Measurements from ENCODE around the gene PGGT1B. TPM values are rescaled to one million over a fixed set of nuclear protein-coding genes. Genes with fewer than 3 reads are reported as not detected.

The PGGT1B gene
- total RNA-seq (2014; rRNA removed; shearing (Covaris generic)) = 14.9 and 20.6 TPM in 2 replicates

DNA sequence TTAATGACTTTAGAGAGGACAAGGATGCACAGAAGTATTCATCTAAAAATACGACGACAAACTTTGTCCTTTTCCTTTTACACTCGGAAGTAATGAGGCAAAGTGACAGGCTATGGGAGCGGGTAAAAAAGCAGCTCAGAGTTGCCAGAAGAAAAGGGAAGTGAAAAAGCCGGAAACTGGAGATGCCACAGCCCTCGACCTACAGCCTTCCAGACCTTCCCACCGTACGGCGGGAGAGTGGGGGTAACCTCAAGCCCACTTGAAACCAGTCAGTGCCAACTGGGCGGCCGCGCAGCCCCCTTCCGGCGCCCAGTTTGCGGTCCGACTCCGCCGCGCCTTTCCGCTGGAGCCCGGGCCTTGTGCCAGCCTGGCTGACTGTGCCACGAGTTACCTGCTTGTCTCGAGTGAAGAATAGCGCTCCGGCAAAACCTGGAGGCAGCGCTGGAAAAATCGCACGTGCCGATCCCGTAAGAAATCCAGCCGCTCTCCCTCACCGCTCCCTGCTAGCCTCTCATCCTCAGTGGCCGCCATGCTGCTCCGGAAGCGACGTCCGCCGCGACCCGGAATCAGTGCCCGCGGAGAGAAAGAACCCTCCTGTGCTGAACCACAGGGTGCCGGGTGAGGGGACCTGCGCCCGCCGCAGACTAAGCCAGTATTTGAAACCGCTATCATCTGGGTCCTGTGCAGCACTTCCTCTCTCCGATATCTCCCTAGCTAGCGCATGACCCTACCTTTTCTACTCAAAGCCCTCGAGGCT is at the start of gene PGGT1B:
Gene PGGT1B, minus strand, starts transcription at position 557 of the 757 bp plus-strand sequence. Its CDS starts 26 bp downstream, at position 531.
- peak; percentile 68 for DNase-seq (ENCODE audit: low read depth)

- DNase-seq (ENCODE audit: low read depth) = peak; percentile 55
These were observed 47.2 kb upstream of the PGGT1B start for GRCh38 chr5:115309751-115310370.

GRCh38 chr5:115308815-115309214 is 46.1 kb upstream of the PGGT1B start:
- no peak for DNase-seq (ENCODE audit: low read depth)

GRCh38 chr5:115306011-115306536 is 43.4 kb upstream of the PGGT1B start:
- no peak for DNase-seq (ENCODE audit: low read depth)

- no peak for DNase-seq (ENCODE audit: low read depth)
These were observed 41.8 kb upstream of the PGGT1B start for GRCh38 chr5:115304496-115304895.

GRCh38 chr5:115298811-115299210 is 36.1 kb upstream of the PGGT1B start:
- DNase-seq (ENCODE audit: low read depth) = no peak

DNA sequence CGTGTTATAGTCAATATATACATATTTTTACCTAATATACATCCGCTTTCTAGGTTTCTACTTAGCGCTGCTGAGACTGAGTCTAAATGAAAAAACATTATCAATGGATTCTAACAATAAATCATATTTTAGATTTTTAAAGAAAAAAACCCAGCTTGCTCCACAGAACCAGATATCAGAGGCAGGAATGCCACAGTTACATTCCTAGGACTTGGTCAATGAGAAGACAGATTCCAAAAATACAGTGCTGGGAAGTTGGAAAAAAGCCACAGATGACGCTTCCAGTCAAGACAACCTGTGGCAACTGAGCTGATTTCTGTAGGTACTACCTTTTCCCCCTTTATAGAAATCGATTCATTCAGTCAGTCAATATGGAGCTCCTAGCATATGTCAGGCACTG is 34.4 kb upstream of the PGGT1B start:
- peak; percentile 42 for DNase-seq (ENCODE audit: low read depth)

DNA sequence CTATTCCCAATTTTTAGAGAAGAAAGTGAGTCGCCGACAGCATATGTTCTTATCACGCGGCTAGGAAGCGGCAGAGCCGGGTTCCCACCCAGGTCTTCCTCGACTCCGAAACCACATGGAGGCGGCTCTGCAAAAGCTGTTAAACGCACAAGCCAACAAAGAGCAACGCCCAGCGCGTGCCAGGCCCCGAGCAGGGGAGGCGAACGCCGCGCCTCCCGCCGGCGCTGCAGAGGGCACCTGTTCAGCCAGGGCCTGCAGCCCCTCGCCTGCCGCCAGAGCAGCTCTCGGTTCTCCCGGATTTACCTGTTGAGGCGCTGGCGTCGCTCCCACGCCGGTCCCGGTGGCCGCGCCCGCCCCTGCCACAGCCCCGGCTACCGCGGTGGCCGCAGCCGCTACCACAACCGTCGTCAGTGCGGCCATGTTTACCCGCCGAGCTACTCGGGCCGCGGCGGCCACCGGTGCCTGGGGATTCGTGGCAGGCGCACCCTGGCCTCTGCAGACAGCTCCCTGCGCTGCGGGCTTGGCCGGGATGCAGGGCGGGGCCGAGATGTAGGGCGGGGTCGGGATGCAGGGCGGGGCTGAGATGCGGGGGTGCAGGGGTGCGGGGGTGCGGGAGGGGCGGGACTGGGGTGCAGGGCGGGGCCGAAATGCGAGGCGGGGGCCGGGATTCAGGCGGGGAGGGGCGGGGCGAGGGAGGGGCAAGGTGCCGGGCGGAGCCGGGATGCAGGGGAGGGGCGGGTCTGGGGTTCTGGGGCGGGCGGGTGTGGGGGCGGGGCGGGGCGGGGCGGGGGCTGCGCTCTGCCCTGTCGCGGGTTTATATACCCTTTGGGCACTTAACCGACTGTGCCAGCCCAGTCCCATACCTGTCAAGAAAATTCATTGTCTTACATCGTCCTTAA is 33.7 kb upstream of the PGGT1B start, which contains the start of gene CCDC112:
Gene CCDC112, minus strand, starts transcription at position 531 of the 899 bp plus-strand sequence. Its CDS starts 111 bp downstream, at position 420.
- DNase-seq (ENCODE audit: low read depth) = peak; percentile 66

GRCh38 chr5:115295777-115296123 is 33.1 kb upstream of the PGGT1B start:
- no peak for DNase-seq (ENCODE audit: low read depth)

DNA sequence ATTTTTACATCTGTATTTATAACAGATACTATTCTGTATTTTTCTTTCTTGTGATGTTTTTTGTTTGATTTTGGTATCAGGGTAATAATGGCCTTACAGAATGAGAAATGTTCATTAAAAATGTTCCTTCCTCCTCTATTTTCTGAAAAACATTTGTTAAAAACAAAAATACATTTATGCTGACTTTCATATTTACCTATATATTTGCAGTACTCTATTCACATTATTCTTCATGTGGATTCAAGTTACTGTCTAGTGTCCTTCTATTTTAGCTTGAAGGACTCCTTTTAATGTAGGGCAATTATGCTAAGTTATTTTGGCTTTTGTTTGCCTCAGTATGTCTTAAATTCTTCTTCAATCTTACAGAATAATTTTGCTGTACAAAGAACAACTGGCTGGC is 28.7 kb upstream of the PGGT1B start:
- DNase-seq (ENCODE audit: low read depth) = no peak

DNA sequence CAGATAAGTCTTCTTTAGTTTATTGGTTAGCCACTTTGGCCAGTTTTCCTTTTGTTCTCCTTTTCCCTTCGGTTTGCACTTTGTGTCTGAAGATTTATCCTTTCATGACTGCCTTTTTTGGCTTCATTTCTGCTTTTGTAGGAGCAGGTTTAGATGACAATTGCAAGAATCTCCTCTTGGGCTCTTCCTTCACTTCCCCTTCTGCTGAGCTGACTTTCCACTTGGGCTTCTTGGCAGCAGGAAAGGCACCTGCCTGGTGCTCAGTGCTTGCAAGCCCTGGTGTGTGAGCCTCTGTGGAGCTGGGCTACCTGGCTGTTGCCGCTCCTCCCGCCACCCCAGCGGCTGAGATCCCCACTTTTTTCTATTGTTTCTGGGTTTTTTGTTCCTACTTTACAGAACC is 26.4 kb upstream of the PGGT1B start:
- DNase-seq (ENCODE audit: low read depth) = no peak

DNA sequence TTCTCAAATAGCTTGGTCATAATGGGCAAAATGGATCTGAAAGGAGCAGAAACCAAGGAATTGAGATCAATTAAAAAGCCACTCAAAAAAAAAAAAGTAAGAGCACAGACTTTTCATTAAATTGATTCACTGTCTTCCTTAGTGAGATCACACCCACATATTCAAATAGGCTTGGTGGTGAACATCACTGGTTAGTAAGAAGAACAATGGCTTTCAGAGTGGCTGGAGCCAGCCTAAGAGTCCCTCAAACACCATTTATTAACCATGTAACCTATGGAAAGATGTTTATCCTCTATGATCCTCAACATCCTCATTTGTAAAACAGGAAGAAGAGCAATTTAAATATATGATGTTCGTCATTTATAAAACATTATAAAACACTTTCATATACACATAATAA is 21.3 kb upstream of the PGGT1B start:
- DNase-seq (ENCODE audit: low read depth) = no peak

GRCh38 chr5:115282131-115282530 is 19.5 kb upstream of the PGGT1B start:
- DNase-seq (ENCODE audit: low read depth) = no peak

- DNase-seq (ENCODE audit: low read depth) = no peak
These were observed 11.9 kb upstream of the PGGT1B start for GRCh38 chr5:115274584-115274983.

DNA sequence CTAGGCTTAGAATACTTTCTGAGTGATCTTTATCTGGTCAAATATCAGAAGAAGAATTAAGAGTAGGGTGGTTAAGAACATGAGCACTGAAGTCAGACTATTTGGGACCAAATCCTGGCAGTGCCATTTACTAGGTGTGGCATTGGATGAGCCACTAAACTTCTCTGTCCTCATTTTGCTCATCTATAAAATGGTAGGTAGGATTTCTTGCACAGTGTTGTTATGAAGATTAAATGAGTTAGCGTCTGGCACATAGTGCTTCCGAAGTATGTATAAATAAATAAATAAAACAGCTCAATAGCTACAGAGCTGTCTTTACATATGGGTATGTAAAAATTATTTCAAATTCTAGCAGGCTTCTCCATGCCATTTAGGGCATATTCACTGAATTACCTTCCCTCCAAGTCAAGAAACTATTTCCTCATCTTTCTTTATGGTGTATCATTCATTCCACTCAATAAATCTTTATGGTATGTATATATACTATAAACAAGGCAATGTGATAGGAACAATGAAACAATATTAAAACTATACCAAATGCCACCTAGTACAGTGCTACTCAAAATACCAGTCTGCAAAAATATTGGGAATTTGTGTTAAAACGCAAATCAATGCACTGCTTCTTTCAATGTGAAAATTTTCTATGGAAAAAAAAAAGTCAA is 9.8 kb upstream of the PGGT1B start:
- no peak for DNase-seq (ENCODE audit: low read depth)

DNA sequence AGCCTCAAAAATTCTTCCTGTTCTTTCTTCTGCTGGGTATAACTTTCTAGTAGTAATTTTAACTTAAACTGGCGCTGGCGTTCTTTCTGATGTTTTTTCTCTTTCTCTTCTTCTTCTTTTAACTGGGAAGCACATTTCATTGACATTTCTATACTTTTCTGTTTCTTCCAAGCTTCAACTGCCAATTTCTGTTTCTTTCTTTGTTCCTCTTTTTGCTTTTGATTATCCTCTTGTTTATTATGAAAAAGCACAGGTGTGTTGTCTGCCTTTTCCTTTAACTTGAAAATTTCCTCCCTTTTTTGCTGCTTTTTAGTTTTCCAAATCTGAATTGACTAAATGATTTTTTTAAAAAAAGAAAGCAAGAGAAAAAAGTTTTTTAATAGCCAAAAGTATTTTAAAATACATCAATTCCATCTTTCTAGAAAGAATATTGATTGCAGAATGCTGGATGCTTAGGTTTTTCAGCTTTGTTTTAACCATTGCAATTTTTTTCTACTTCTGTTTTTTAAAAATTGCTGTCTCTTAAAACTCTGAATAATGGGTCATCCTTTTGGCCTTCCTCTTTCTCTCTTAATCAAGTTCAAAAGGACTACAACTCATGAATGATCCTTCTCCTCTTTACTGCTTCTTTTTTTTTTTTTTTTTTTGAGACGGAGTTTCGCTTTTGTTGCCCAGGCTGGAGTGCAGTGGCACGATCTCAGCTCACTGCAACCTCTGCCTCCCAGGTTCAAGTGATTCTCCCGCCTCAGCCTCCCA is 8.8 kb upstream of the PGGT1B start:
- DNase-seq (ENCODE audit: low read depth) = no peak

- DNase-seq (ENCODE audit: low read depth) = peak; percentile 16
These were observed 4.9 kb upstream of the PGGT1B start for GRCh38 chr5:115267617-115268016.

DNA sequence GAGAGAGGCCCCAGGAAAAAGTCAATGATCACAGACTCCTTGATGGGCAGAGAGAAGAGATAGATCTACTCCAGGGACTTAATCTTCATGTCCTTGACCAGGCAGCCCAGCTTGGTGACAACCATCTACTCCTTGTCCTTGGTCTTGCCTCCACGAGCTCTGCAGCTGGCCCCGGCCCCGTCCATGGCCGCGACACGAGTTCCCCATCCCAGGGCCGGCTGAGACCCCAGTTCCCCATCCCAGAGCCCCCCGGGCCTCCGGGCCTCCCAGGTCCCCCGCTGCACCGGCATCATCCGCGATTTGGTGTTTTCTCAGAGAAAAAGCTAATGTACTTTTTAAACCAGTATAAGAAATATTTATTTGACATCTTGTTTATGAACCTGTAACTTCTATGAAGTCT is 2.5 kb upstream of the PGGT1B start:
- no peak for DNase-seq (ENCODE audit: low read depth)

DNA sequence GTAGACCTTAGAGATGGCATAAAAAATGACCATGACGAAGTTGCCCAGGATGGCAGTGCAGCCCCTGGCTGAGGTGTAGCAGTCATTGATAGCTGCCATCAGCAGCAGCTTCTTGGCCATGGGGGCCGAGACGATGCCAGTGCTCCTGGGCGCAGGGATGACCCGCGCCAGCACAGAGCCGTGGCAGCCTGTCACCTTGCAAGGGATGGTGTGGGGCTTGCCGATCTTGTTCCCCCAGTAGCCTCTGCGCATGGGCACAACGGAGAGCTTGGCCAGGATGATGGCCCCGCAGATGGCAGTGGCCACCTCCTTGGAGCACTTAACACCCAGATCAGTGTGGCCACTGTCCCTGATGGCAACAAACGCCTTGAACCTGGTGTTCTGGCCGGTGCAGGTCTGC is 2.1 kb upstream of the PGGT1B start:
- no peak for DNase-seq (ENCODE audit: low read depth)

DNA sequence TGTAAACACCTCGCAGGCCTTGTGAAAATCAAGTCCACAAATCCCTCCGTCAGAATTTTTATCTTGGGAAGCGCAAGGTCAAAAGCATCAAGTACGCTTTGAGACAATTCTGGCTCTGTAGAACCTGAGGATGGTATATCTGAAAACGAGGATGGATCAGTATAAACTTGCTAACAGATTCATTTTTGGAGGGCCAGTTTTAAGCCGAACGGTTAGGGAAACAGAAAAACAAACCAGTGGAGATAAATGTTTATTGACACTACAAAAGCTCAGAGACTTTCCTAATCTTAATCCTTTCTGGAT is 352 bp upstream of the PGGT1B start:
- no peak for DNase-seq (ENCODE audit: low read depth)

DNA sequence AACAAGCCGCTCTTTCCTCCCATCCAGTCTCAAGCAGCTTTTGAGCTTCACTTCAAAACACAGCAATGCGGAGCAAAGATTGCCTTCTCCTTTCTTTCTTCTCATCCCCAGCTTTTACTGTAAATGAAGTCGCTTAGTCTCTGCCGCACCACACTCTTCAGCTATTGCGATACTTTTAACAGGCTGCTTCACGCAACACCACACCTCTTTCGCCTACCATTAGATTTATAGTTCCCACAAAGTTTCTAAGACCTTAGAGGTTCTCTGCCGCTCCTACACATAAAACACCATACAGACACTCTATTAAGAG is 711 bp downstream of the PGGT1B start:
- peak; percentile 22 for DNase-seq (ENCODE audit: low read depth)

All from M059J (cell line).